Pulmonary artery endothelial cell (primary cell): ENCODE data around the gene CPNE4. TPM values are rescaled to one million over a fixed set of nuclear protein-coding genes. Genes with fewer than 3 reads are reported as not detected.

ENCODE experiments used
- DNase-seq: peaks from one replicate; pipeline ENCODE4 v3.0.0-alpha.2; 2011; ENCODE audit warnings: low read depth, low spot score
- total RNA-seq: library from RNA; depleted of rRNA; stranded (reverse); fragments of >200 nt; gene quantifications from 2 replicates; pipeline ENCODE4 v1.2.3, GENCODE V29; 2014

CPNE4 gene
- total RNA-seq, 1 donor from 2014 or later: not detected

GRCh38 chr3:131704098-131704497, 330.7 kb downstream of the CPNE4 start:
- DNase-seq: no peak

- DNase-seq: no peak
Measured at GRCh38 chr3:131702146-131702545, 332.7 kb downstream of the CPNE4 start.

DNA sequence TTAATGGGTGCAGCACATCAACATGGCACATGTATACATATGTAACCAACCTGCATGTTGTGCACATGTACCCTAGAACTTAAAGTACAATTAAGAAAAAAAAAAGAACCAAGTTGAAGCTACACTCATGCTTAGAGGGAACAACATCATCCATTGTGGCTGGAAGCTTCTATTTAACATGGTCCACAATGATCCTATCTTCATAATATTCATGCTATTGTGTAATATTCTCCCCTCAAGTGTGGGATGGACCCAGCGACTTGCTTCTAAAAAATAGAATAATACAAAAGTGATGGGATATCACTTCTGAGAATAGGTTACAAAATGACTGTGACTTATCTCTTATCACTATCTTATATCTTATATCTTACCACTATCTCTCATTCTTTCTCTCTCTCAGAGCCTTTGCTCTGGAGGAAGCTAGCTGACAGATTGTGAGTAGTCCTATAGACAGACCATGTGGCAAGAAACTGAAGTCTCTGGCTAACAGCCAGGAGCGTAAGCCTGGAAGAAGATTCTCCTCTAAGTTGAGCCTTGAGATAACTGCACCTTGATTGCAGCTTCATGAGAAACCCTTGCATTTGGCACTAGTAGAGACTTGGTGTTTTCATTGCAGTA, 333.6 kb downstream of the CPNE4 start:
- no peak for DNase-seq

- no peak for DNase-seq
Measured at GRCh38 chr3:131699001-131699400, 335.8 kb downstream of the CPNE4 start.

GRCh38 chr3:131694376-131694775, 340.4 kb downstream of the CPNE4 start:
- DNase-seq: no peak

GRCh38 chr3:131692356-131692755, 342.5 kb downstream of the CPNE4 start:
- no peak for DNase-seq

DNA sequence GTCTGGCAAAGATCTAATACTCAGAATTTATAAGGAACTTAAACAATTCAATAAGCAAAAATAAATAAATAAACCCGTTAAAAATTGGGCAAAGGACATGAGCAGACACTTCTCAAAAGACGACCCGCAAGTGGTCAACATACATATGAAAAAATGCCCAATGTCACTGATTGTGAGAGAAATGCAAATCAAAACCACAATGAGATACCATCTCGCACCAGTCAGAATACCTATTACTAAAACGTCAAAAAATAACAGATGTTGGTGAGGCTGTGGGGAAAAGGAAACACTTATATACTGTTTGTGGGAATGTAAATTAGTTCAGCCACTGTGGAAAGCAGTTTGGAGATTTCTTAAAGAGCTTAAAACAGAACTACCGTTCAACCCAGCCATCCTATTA, 344.0 kb downstream of the CPNE4 start:
- no peak for DNase-seq

DNA sequence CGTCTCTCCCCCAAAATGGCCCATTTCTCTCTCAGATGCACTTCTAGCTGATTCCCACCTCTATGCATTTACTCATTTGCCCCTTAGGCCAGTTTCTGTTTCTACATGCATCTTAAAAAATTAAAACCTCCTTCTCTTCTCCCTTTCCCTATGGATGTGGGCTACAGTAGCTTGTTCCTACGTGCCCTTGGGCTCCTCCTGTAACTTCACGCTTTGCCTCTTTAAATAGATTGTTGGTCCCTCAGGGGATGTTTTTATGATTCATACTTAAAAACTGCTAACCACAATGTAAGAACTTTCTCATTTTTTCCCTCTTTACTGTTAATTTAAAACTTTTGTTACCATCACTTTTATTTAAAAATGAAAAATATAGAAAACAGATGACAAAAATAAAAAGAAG, 346.4 kb downstream of the CPNE4 start:
- no peak for DNase-seq

DNA sequence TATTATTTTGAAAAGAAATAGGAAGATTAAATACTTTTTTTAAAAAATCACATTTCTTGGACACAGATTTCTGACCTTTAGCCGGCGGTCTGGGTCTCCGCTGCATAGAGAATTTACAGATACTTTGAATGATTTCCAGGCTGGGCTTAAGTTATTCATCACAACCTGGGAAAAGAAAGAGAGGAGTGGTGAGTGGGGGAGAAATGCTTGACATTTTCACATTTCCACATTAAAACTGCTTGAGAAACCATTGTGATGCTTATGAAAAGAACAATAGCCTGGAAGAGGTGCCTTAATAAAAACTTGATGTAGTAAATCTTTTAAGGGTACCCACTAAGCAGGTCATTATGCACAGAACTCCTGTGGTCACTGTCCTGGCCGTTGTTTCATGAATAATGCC, 365.2 kb downstream of the CPNE4 start:
- DNase-seq: no peak

GRCh38 chr3:131658771-131659170, 376.0 kb downstream of the CPNE4 start:
- no peak for DNase-seq

- DNase-seq: no peak
Measured at GRCh38 chr3:131658115-131658514, 376.7 kb downstream of the CPNE4 start.

DNA sequence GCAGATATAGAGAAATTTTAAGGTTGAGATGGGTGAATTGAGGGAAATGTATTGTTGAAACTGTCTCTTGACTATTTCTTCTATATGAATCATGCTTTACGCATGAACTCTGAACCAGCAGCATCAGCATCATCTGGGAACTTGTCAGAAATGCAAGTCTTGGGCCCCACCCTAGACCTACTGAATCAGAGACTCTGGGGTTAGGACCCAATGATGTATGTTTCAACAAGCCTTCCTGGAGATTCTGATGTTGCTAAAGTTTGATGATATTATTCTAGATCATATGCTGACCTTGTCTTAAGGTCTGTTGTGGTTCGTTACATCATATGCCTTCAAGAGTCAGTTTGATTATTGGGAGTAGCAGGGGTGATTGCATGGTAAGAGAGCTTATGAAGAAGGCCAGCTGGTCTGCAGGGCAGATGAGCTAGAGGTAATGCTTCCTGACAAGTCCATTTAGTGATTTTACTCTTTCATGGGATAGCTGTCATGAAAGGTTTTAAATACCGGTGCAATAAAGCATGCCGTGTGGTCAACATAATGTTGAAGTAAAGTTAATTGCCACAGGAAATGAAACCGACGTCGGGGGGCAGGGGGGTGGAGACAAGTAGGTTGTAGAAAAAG, 379.6 kb downstream of the CPNE4 start:
- DNase-seq: no peak

- DNase-seq: no peak
Measured at GRCh38 chr3:131645638-131646037, 389.2 kb downstream of the CPNE4 start.

GRCh38 chr3:131636266-131636775, 398.5 kb downstream of the CPNE4 start:
- no peak for DNase-seq

GRCh38 chr3:131630807-131631206, 404.0 kb downstream of the CPNE4 start:
- DNase-seq: no peak

DNA sequence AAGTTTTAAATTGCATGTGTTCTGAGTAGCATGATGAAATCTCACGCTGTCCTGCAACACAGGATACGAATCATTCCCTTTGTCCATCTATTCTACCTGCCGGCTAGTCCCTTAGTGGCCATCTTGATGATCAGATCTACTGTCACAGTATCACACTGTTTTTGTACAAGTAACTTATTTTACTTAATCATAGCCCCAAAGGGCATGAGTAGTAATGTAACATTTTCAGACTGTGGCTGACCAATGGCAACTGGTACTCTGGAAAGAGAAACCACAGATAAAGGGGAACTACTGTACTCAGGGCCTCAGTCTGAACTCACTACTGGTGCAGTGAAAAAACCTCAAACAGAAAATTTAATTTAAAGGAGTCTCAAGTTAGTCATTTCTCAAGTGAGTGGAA, 404.7 kb downstream of the CPNE4 start:
- DNase-seq: no peak

GRCh38 chr3:131623431-131623830, 411.4 kb downstream of the CPNE4 start:
- no peak for DNase-seq

GRCh38 chr3:131622726-131623125, 412.1 kb downstream of the CPNE4 start:
- no peak for DNase-seq

DNA sequence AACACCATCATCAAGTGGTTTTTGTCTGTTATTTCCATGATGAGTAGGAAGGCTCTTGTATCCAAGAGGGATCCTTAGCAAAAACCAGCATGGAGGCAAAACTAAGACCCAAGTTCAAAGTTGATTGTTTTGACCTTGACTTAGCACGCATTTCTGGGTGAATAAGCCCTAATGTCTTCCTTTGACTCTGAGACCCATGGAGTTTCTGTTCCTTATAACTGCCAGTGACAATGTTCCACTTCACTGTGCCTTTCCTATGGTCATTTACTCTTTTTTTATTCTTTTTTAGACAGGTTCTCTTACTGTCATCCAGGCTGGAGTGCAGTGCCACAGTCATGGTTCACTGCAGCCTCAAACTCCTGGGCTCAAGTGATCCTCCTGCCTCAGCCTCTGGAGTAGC, 413.8 kb downstream of the CPNE4 start:
- no peak for DNase-seq

DNA sequence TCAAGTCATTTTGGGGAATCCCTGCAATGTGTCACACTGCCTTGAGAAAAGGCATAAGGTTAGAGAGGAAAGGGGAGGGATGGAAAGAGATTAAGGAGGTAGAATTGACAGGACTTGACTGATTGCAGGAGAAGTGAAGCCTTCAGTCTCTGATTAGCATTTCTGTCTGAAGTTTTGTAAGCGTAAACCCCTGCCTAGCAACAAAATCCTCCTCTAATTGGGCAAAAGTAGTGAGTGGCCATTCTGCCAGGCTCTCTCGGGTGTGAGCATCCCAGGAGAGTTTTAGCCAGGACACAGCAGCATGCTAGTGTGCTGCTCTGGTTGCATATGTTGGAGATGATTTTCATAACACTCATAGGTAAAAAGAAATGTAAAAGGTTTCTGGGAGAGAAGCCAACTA, 415.0 kb downstream of the CPNE4 start:
- DNase-seq: no peak

- no peak for DNase-seq
Measured at GRCh38 chr3:131616719-131617118, 418.1 kb downstream of the CPNE4 start.

DNA sequence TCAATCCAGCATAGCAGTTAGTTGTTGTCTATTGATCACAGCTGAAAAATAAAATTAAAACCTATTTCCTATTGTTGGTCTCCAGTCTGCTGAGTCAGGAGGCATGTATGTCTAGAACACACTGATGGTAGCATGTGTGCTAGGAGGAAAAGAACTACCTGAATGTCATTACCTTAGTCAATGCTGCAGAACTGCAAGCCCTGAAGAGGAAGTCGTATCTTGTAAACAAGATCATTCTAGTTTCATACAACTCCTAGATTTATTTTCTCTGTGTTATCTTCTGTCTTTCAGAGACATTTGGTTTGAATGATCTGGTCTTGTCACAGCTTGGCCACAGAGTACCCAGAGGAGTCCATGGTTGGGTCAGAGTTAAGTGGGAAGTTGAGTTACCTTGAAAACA, 422.1 kb downstream of the CPNE4 start:
- DNase-seq: no peak

GRCh38 chr3:131610174-131610573, 424.6 kb downstream of the CPNE4 start:
- no peak for DNase-seq
